Body of pancreas (tissue), 4 donors: ENCODE data around the gene ODF4.

ENCODE experiments used
- POLR2A ChIP-seq, 3 donors: fragments of 450-650 bp; IDR thresholded peaks; one replicate each; pipeline ENCODE4 v1.6.1; 2016; ENCODE audit warnings: antibody characterized with exemption in 3 of 3, mild to moderate bottlenecking in 2 of 3
- TF ChIP-seq, protein P1 (sequence below), 7 experiments: fragments of 450-650 bp in 4 of 7; fragments of 200-600 bp in 3 of 7; sonication (generic) in 3 of 7; IDR thresholded peaks; one replicate each; pipeline ENCODE4 v1.5.1; 2016 to 2019; ENCODE audit warnings: antibody characterized with exemption in 7 of 7

GRCh38 chr17:8372422-8372821 lies 32.8 kb downstream of the ODF4 start:
- TF ChIP-seq, protein P1, sequence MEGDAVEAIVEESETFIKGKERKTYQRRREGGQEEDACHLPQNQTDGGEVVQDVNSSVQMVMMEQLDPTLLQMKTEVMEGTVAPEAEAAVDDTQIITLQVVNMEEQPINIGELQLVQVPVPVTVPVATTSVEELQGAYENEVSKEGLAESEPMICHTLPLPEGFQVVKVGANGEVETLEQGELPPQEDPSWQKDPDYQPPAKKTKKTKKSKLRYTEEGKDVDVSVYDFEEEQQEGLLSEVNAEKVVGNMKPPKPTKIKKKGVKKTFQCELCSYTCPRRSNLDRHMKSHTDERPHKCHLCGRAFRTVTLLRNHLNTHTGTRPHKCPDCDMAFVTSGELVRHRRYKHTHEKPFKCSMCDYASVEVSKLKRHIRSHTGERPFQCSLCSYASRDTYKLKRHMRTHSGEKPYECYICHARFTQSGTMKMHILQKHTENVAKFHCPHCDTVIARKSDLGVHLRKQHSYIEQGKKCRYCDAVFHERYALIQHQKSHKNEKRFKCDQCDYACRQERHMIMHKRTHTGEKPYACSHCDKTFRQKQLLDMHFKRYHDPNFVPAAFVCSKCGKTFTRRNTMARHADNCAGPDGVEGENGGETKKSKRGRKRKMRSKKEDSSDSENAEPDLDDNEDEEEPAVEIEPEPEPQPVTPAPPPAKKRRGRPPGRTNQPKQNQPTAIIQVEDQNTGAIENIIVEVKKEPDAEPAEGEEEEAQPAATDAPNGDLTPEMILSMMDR (IDR thresholded peaks at IDR 0.05) = no peak
- TF ChIP-seq POLR2A (IDR thresholded peaks at IDR 0.05) = no peak
